GM23338 (cell line): ENCODE measurements around the gene DUOX1. TPM values are rescaled to one million over a fixed set of nuclear protein-coding genes. Genes with fewer than 3 reads are reported as not detected.

Experiments
- ATAC-seq: fragments of 200-7000 bp; cut with Tn5 transposase; 3 replicates; pipeline ENCODE4 v1.9.1; 2020
- DNase-seq: peaks from one replicate; pipeline ENCODE4 v3.0.0-alpha.2; 2015; ENCODE audit warnings: low spot score
- H2AFZ ChIP-seq: fragments of 200-600 bp; sonication (generic); 2 replicates; pipeline ENCODE4 v1.8.0; 2016; ENCODE audit warnings: antibody characterized with exemption, mild to moderate bottlenecking, moderate library complexity
- H3F3A ChIP-seq: fragments of 200-600 bp; sonication (generic); replicated peaks from 2 replicates; pipeline ENCODE4 v1.8.0; 2017; ENCODE audit warnings: antibody characterized with exemption, mixed run types, low read depth
- H3K27ac ChIP-seq: fragments of 200-600 bp; sonication (generic); 2 replicates; pipeline ENCODE4 v1.6.1; 2016; ENCODE audit warnings: low read depth
- H3K27me3 ChIP-seq: fragments of 200-600 bp; sonication (generic); 2 replicates; pipeline ENCODE4 v1.8.0; 2016; ENCODE audit warnings: mild to moderate bottlenecking, mixed run types, moderate library complexity; ENCODE audit not compliant: insufficient read depth
- H3K36me3 ChIP-seq: fragments of 200-600 bp; sonication (generic); 2 replicates; pipeline ENCODE4 v1.8.0; 2016; ENCODE audit warnings: mild to moderate bottlenecking; ENCODE audit not compliant: insufficient read depth
- H3K4me1 ChIP-seq: fragments of 200-600 bp; sonication (generic); 2 replicates; pipeline ENCODE4 v1.8.0; 2016; ENCODE audit warnings: mild to moderate bottlenecking, moderate library complexity; ENCODE audit not compliant: insufficient read depth
- H3K4me2 ChIP-seq: fragments of 200-600 bp; sonication (generic); 2 replicates; pipeline ENCODE4 v1.7.1; 2017; ENCODE audit warnings: mixed run types
- H3K4me3 ChIP-seq: fragments of 200-600 bp; sonication (generic); 2 replicates; pipeline ENCODE4 v1.6.1; 2016; ENCODE audit warnings: mixed run types
- H3K79me2 ChIP-seq: fragments of 200-600 bp; sonication (generic); replicated peaks from 2 replicates; pipeline ENCODE4 v1.8.0; 2017; ENCODE audit warnings: mild to moderate bottlenecking; ENCODE audit not compliant: insufficient read depth
- H3K9me2 ChIP-seq: fragments of 200-600 bp; sonication (generic); 2 replicates; pipeline ENCODE4 v1.8.0; 2017; ENCODE audit not compliant: insufficient read depth
- H4K20me1 ChIP-seq: fragments of 200-600 bp; sonication (generic); replicated peaks from 2 replicates; pipeline ENCODE4 v1.8.0; 2017; ENCODE audit warnings: mild to moderate bottlenecking; ENCODE audit not compliant: insufficient read depth
- H3K27ac Mint-ChIP-seq: 2 replicates; pipeline ENCODE4 v1.8.0; 2020; ENCODE audit warnings: inconsistent platforms, mild to moderate bottlenecking, moderate library complexity, mixed read lengths
- H3K27me3 Mint-ChIP-seq: 3 replicates; pipeline ENCODE4 v1.8.0; 2022; ENCODE audit warnings: low read depth, mild to moderate bottlenecking, moderate library complexity, mixed read lengths, inconsistent platforms; ENCODE audit not compliant: insufficient read depth, poor library complexity
- H3K36me3 Mint-ChIP-seq: 3 replicates; pipeline ENCODE4 v1.8.0; 2021; ENCODE audit warnings: low read depth, mild to moderate bottlenecking, inconsistent platforms, moderate library complexity, mixed read lengths
- H3K4me1 Mint-ChIP-seq: 3 replicates; pipeline ENCODE4 v1.8.0; 2020; ENCODE audit warnings: mild to moderate bottlenecking, inconsistent platforms, mixed read lengths
- H3K4me3 Mint-ChIP-seq: 3 replicates; pipeline ENCODE4 v1.8.0; 2021; ENCODE audit warnings: moderate library complexity, mild to moderate bottlenecking, inconsistent platforms, mixed read lengths
- H3K9me3 Mint-ChIP-seq: 3 replicates; pipeline ENCODE4 v1.8.0; 2020; ENCODE audit warnings: moderate library complexity, mild to moderate bottlenecking, inconsistent platforms, mixed read lengths
- CREB1 ChIP-seq: fragments of 250-450 bp; sonication (Bioruptor Pico); IDR thresholded peaks from 2 replicates; pipeline ENCODE4 v1.5.0; 2020; ENCODE audit warnings: low read depth, mild to moderate bottlenecking, moderate library complexity
- ETS1 ChIP-seq: IDR thresholded peaks from 2 replicates; pipeline ENCODE4 v1.6.1; 2016; ENCODE audit warnings: antibody characterized with exemption
- EZH2 ChIP-seq: fragments of 200-600 bp; sonication (generic); IDR thresholded peaks from one replicate; pipeline ENCODE4 v1.8.0; 2017; ENCODE audit warnings: antibody characterized with exemption, mild to moderate bottlenecking, low read depth; ENCODE audit not compliant: unreplicated experiment
- EZH2phosphoT487 ChIP-seq: fragments of 200-600 bp; sonication (generic); IDR thresholded peaks from one replicate; pipeline ENCODE4 v1.8.1; 2018; ENCODE audit warnings: antibody characterized with exemption; ENCODE audit not compliant: unreplicated experiment
- JUNB ChIP-seq: IDR thresholded peaks from one replicate; pipeline ENCODE4 v1.6.1; 2016; ENCODE audit warnings: antibody characterized with exemption; ENCODE audit not compliant: unreplicated experiment
- NANOG ChIP-seq: IDR thresholded peaks from 2 replicates; pipeline ENCODE4 v1.6.1; 2016; ENCODE audit warnings: antibody characterized with exemption, borderline replicate concordance
- STAT1 ChIP-seq: IDR thresholded peaks from one replicate; pipeline ENCODE4 v1.6.1; 2016; ENCODE audit warnings: antibody characterized with exemption; ENCODE audit not compliant: unreplicated experiment
- ZNF331 ChIP-seq: fragments of 250-450 bp; sonication (Bioruptor Pico); IDR thresholded peaks from 2 replicates; pipeline ENCODE4 v1.5.0; 2020; ENCODE audit warnings: low read depth, mild to moderate bottlenecking, moderate library complexity
- polyA plus RNA-seq: library from polyadenylated mRNA; unstranded; fragments of >200 nt; fragmentation: Nextera tagmentation; extraction: Ambion mirVana; gene quantifications from 2 replicates; pipeline ENCODE4 v1.2.1, GENCODE V29; 2016
- total RNA-seq: library from RNA; depleted of rRNA; stranded (reverse); fragments of >200 nt; shearing (Covaris generic); gene quantifications from 2 replicates; pipeline ENCODE4 v1.2.3, GENCODE V29; 2014
- TF ChIP-seq, protein P1 (sequence below): IDR thresholded peaks from one replicate; pipeline ENCODE4 v1.6.1; 2018; ENCODE audit warnings: antibody characterized with exemption; ENCODE audit not compliant: unreplicated experiment
- TF ChIP-seq, protein P2 (sequence below): fragments of 250-450 bp; sonication (Bioruptor Pico); IDR thresholded peaks from 2 replicates; pipeline ENCODE4 v1.5.0; 2020; ENCODE audit warnings: mild to moderate bottlenecking, moderate library complexity
- TF ChIP-seq, protein P3 (sequence below), 2 experiments: fragments of 200-600 bp in 1 of 2; sonication (generic) in 1 of 2; conservative IDR thresholded peaks; 2 replicates each; pipeline versions ENCODE4 v1.5.1 to v1.6.1; 2016 to 2017; ENCODE audit warnings: antibody characterized with exemption in 2 of 2, low read depth in 2 of 2, mild to moderate bottlenecking in 2 of 2, moderate library complexity in 1 of 2

DUOX1 gene
- total and polyA plus RNA-seq, 2 experiments from 2014 or later, result 0.69 to 0.73 TPM

GRCh38 chr15:45143946-45144345 is 14.2 kb downstream of the DUOX1 start:
- peaks cover 3% of the 10 kb centered on the region; the same call in 1 of the 3 replicates for H3K4me1 Mint-ChIP-seq
- Histone ChIP-seq H3K27me3 (no peaks in the 10 kb centered on the region), H3K36me3 (no peaks in the 10 kb centered on the region), H3K27ac (no peak overlapping the region), H2AFZ (no peak overlapping the region), H3K79me2 (no peaks in the 10 kb centered on the region), H3K4me3 (no peak overlapping the region), H3K4me2 (no peak overlapping the region), H3F3A (no peaks in the 10 kb centered on the region), H3K4me1 (no peaks in the 10 kb centered on the region), H3K9me2 (no peaks in the 10 kb centered on the region), H4K20me1 (no peaks in the 10 kb centered on the region)
- H3K36me3 Mint-ChIP-seq, result no peaks in the 10 kb centered on the region
- no peak overlapping the region for H3K4me3 Mint-ChIP-seq
- ATAC-seq (no peak), DNase-seq (no peak)
- TF ChIP-seq NANOG (no peak), EZH2 (no peak), ETS1 (no peak), ZNF331 (CRISPR knock-in tag) (no peak), JUNB (no peak), STAT1 (no peak), CREB1 (CRISPR knock-in tag) (no peak), EZH2phosphoT487 (no peak)
- TF ChIP-seq, protein P1, sequence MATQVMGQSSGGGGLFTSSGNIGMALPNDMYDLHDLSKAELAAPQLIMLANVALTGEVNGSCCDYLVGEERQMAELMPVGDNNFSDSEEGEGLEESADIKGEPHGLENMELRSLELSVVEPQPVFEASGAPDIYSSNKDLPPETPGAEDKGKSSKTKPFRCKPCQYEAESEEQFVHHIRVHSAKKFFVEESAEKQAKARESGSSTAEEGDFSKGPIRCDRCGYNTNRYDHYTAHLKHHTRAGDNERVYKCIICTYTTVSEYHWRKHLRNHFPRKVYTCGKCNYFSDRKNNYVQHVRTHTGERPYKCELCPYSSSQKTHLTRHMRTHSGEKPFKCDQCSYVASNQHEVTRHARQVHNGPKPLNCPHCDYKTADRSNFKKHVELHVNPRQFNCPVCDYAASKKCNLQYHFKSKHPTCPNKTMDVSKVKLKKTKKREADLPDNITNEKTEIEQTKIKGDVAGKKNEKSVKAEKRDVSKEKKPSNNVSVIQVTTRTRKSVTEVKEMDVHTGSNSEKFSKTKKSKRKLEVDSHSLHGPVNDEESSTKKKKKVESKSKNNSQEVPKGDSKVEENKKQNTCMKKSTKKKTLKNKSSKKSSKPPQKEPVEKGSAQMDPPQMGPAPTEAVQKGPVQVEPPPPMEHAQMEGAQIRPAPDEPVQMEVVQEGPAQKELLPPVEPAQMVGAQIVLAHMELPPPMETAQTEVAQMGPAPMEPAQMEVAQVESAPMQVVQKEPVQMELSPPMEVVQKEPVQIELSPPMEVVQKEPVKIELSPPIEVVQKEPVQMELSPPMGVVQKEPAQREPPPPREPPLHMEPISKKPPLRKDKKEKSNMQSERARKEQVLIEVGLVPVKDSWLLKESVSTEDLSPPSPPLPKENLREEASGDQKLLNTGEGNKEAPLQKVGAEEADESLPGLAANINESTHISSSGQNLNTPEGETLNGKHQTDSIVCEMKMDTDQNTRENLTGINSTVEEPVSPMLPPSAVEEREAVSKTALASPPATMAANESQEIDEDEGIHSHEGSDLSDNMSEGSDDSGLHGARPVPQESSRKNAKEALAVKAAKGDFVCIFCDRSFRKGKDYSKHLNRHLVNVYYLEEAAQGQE, result no peak
- TF ChIP-seq, protein P2, sequence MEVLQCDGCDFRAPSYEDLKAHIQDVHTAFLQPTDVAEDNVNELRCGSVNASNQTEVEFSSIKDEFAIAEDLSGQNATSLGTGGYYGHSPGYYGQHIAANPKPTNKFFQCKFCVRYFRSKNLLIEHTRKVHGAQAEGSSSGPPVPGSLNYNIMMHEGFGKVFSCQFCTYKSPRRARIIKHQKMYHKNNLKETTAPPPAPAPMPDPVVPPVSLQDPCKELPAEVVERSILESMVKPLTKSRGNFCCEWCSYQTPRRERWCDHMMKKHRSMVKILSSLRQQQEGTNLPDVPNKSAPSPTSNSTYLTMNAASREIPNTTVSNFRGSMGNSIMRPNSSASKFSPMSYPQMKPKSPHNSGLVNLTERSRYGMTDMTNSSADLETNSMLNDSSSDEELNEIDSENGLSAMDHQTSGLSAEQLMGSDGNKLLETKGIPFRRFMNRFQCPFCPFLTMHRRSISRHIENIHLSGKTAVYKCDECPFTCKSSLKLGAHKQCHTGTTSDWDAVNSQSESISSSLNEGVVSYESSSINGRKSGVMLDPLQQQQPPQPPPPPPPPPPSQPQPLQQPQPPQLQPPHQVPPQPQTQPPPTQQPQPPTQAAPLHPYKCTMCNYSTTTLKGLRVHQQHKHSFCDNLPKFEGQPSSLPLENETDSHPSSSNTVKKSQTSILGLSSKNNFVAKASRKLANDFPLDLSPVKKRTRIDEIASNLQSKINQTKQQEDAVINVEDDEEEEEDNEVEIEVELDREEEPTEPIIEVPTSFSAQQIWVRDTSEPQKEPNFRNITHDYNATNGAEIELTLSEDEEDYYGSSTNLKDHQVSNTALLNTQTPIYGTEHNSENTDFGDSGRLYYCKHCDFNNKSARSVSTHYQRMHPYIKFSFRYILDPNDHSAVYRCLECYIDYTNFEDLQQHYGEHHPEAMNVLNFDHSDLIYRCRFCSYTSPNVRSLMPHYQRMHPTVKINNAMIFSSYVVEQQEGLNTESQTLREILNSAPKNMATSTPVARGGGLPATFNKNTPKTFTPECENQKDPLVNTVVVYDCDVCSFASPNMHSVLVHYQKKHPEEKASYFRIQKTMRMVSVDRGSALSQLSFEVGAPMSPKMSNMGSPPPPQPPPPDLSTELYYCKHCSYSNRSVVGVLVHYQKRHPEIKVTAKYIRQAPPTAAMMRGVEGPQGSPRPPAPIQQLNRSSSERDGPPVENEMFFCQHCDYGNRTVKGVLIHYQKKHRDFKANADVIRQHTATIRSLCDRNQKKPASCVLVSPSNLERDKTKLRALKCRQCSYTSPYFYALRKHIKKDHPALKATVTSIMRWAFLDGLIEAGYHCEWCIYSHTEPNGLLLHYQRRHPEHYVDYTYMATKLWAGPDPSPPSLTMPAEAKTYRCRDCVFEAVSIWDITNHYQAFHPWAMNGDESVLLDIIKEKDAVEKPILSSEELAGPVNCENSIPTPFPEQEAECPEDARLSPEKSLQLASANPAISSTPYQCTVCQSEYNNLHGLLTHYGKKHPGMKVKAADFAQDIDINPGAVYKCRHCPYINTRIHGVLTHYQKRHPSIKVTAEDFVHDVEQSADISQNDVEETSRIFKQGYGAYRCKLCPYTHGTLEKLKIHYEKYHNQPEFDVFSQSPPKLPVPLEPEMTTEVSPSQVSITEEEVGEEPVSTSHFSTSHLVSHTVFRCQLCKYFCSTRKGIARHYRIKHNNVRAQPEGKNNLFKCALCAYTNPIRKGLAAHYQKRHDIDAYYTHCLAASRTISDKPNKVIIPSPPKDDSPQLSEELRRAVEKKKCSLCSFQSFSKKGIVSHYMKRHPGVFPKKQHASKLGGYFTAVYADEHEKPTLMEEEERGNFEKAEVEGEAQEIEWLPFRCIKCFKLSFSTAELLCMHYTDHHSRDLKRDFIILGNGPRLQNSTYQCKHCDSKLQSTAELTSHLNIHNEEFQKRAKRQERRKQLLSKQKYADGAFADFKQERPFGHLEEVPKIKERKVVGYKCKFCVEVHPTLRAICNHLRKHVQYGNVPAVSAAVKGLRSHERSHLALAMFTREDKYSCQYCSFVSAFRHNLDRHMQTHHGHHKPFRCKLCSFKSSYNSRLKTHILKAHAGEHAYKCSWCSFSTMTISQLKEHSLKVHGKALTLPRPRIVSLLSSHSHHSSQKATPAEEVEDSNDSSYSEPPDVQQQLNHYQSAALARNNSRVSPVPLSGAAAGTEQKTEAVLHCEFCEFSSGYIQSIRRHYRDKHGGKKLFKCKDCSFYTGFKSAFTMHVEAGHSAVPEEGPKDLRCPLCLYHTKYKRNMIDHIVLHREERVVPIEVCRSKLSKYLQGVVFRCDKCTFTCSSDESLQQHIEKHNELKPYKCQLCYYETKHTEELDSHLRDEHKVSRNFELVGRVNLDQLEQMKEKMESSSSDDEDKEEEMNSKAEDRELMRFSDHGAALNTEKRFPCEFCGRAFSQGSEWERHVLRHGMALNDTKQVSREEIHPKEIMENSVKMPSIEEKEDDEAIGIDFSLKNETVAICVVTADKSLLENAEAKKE (CRISPR knock-in tag), result no peak
- TF ChIP-seq, protein P3, sequence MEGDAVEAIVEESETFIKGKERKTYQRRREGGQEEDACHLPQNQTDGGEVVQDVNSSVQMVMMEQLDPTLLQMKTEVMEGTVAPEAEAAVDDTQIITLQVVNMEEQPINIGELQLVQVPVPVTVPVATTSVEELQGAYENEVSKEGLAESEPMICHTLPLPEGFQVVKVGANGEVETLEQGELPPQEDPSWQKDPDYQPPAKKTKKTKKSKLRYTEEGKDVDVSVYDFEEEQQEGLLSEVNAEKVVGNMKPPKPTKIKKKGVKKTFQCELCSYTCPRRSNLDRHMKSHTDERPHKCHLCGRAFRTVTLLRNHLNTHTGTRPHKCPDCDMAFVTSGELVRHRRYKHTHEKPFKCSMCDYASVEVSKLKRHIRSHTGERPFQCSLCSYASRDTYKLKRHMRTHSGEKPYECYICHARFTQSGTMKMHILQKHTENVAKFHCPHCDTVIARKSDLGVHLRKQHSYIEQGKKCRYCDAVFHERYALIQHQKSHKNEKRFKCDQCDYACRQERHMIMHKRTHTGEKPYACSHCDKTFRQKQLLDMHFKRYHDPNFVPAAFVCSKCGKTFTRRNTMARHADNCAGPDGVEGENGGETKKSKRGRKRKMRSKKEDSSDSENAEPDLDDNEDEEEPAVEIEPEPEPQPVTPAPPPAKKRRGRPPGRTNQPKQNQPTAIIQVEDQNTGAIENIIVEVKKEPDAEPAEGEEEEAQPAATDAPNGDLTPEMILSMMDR (conservative IDR thresholded peaks at IDR 0.05; ENCODE audit: low read depth in 2 of 2), result no peak
- no peak overlapping the region for H3K27ac Mint-ChIP-seq
- H3K27me3 Mint-ChIP-seq, result peaks cover 3% of the 10 kb centered on the region
- H3K9me3 Mint-ChIP-seq, result no peaks in the 10 kb centered on the region
